Measurements from ENCODE around the gene NTRK3. TPM values are rescaled to one million over a fixed set of nuclear protein-coding genes. Genes with fewer than 3 reads are reported as not detected.
"Not testable (repeated sequence)": the region's sequence is repeated elsewhere in the genome, so short reads cannot be mapped to it uniquely, and the experiment has no call there.

Gene NTRK3
- total RNA-seq, 1 donor from 2014 or later, result 11.8 TPM

DNA sequence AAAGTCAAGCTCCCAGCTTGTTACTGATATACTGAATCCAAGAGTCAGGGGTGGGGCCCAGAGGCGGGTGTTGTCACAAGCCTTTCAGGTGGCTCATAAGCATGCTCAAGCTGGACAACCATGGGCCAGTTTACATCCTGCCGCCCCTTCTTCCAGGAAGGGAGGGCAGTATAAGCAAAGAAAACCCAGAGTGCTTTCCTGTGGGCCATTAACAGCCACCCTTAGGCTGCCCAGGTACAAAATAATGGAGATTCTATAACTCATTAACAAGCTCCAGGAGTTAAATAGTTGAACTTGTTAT lies 183.2 kb downstream of the NTRK3 start:
- DNase-seq (ENCODE audit: low spot score), result no peak

DNA sequence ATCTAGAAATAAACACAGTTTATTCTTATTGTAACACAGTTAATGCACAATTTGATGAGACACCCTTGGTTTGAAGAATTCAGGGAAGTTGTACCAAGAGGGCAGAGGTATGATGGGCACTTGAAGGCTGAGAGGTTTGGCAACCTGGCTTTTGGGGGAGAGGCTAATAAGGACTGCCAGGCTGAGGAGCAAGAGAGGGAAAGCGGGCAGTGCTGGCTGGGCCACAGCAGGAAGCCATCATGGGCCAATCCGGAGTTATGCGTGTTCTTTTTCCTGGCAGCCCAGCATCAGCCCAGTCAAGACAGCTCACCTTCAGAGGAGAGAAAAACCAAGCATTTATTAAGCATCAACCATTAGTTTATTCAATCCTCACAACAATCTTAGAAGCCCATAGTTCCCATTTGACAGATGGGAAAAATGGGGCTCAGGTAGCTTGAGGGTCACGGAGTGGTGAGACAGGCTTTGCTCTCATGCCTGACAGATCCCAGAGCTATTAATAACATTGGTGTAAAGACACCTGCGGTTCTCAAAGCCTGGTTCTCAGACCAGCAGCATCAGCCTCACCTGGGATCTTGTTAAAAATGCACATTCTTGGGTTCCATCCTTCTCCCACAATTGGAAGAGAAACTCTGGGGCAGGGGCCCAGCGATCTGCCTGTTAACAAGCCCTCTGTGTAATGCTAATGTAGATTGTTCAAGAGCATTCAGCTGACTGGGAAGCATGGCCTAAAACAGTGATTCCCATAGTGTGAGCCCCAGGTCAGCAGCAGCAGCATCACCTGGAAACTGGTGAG lies 183.7 kb downstream of the NTRK3 start:
- no peak for DNase-seq (ENCODE audit: low spot score)

DNA sequence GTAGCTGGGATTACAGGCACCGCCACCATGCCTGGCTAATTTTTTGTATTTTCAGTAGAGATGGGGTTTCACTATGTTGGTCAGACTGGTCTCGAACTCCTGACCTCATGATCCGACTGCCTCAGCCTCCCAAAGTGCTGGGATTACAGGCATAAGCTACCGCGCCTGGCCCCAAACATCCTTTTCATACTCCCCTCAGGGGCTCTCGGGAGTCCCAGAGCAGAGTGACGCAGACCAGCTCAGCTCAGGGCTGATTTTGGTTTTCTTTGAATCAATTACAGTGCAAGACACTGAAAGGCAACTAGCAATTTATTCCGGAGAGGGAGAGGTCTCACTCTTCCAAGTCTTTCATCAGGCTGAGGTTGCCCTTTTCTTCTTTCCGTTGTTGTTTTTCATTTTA lies 184.4 kb downstream of the NTRK3 start:
- DNase-seq (ENCODE audit: low spot score), result not testable (repeated sequence)

DNA sequence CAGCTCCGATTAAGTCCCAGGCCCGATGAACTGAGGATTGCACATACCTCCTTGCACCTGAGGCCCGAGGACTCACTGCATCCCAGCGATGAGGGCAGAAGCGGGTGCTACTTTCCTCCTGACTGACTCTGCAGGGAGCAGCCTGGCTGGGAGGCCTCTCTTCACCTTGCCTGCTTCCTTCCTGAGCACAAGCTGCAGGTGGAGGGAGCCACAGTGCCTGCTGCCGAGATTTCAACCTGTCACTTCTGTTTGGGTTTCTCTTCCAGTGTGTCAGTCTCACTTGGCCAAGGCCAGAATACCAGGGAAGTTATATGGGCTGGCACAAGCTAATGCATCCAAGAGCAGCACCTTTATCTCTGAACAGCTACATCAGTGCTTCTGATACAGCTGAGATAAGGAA lies 185.4 kb downstream of the NTRK3 start:
- DNase-seq (ENCODE audit: low spot score), result no peak

DNA sequence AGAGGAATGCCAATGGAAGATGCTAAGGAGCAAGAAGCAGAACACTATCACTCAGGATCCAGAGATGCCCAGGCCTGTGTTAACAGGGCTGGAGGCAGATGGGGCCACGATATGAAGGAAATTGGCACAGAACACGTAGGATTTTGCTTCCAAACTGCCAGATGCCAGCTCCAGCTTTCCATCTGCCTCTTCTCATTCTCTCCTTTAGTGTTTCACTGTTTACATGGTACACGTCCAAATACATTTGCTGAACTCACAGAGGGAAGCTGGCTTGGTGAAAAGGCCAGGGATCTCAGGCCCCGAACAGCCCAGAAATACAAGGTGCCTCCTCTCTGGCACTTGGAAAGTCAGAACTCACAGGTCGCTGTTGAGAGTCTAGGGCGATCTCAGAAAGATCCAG lies 187.0 kb downstream of the NTRK3 start:
- no peak for DNase-seq (ENCODE audit: low spot score)

DNA sequence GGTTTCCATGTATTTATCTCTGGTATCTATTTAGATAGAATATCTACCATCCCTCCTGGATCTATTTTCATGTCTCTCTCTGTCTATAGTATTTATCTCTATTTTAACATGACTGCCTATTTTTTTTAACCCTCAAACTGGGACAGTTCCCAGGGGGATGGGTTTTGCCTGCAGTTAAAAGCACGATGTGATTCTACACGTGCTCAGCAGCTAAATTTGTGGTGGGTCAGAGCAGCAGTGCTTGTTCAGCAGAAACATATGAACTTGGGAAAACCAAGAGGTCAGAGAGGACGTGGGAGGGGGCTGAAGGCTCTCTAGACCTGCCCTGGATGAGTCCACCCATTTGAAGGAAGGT lies 189.2 kb downstream of the NTRK3 start:
- DNase-seq (ENCODE audit: low spot score), result no peak

DNA sequence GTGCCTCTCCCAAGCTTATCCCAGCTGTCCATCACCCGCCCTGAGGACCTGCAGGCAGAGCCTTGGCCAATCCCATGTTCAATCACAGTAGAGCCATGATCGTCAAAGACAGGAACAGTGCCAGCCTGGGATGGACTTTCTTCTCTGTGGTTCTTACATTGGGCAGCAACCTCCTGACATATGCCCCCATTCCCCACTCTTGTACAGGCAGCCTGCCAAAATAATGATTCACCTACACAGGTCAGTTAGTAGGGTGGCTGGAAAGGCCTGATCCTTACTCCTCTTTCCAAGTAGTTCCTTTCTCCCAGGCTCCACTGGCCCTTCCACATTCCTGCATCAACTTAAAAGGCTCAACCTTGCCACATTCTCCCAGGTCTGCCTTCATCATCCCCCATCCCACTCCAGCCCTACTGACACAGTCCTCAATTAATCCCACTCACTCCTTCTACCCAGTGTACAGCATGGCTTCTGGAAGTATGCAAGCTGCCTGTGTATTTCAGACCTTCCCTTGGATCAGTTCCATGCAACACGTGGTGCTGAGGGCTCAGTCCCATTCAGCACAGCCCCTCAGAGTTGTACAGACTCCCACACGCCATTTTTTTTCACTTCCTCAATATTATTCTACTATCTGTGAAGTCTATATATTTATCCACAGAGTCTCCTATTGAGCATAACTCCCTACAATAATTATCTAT lies 189.8 kb downstream of the NTRK3 start:
- DNase-seq (ENCODE audit: low spot score), result no peak

- DNase-seq (ENCODE audit: low spot score), result no peak
Observed at GRCh38 chr15:88061452-88061851, 195.1 kb downstream of the NTRK3 start.

DNA sequence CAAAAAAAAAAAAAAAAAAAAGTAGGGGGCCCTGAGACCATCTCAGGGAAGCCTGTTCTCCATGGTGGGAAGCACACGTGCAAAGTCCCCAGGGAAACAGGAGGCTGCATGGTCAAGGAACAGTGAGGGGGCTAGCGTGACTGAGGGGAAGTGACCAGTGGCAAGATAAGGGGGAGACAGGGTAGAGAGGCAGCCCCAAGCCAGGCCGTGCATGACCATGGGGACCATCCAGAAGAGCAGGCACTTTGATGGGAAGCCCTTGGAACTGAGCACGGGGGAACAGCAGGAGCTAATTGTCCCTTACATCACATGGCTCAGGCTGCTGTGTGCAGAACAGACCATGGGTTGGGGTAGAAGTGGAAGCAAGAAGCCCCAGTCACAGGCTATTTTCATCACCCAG lies 196.2 kb downstream of the NTRK3 start:
- no peak for DNase-seq (ENCODE audit: low spot score)

GRCh38 chr15:88057836-88058235 lies 198.7 kb downstream of the NTRK3 start:
- no peak for DNase-seq (ENCODE audit: low spot score)

GRCh38 chr15:88049506-88049905 lies 207.0 kb downstream of the NTRK3 start:
- no peak for DNase-seq (ENCODE audit: low spot score)

GRCh38 chr15:88048755-88049154 lies 207.8 kb downstream of the NTRK3 start:
- DNase-seq (ENCODE audit: low spot score), result no peak

GRCh38 chr15:88048237-88048636 lies 208.3 kb downstream of the NTRK3 start:
- DNase-seq (ENCODE audit: low spot score), result no peak

- no peak for DNase-seq (ENCODE audit: low spot score)
Observed at GRCh38 chr15:88046576-88047129, 209.9 kb downstream of the NTRK3 start.

- DNase-seq (ENCODE audit: low spot score), result no peak
Observed at GRCh38 chr15:88043396-88043795, 213.1 kb downstream of the NTRK3 start.

DNA sequence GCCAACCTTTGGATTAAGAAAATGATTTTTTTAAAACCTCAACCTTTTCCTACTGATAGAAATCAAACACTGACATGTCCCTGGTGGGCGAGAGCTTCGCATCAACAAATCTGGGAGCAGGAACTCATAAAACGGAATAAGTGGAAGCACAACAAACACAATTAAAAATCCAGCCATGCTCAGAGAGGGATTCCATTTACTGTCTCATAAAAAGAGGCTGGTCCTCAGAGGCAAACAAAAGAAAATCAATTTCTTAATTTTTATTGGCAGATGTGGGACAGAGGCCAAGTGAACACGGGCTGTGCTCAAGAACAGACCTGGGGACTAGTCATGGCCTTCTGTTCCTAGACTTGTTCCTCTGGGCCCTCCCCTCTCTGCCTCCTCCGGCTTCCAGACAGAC lies 214.5 kb downstream of the NTRK3 start:
- no peak for DNase-seq (ENCODE audit: low spot score)

GRCh38 chr15:88040516-88040915 lies 216.0 kb downstream of the NTRK3 start:
- DNase-seq (ENCODE audit: low spot score), result no peak

GRCh38 chr15:88038261-88038660 lies 218.3 kb downstream of the NTRK3 start:
- no peak for DNase-seq (ENCODE audit: low spot score)

DNA sequence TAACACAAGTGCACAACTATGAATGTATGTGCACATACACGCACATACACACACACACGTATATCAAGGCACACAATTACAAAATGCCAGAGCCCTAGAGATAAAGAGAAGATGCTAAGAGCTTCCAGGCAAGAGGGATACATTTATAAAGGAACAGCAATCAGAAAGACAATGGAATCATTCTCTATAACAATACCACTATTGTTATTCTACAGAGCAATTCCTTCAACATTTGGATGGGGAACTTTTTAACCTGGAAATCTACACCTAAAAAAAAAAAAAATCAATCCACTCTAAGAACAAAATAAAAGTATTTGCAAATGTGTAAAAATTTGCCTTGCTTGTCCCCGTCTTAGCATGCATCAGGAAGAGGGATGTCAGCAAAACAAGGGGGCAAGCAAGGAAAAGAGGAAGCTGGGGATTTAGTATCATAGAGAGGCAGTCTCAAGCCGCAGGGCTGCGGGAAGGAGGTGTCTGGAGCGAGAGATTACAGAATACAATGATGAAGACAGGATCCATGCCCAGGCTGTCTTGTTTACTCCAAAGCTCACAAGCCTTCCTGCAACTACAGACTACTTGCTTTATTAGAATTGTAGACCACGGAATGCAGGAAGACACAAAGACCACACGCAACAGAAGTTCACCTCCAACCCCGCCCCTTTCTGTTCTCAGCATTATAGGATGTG lies 220.2 kb downstream of the NTRK3 start:
- DNase-seq (ENCODE audit: low spot score), result no peak

DNA sequence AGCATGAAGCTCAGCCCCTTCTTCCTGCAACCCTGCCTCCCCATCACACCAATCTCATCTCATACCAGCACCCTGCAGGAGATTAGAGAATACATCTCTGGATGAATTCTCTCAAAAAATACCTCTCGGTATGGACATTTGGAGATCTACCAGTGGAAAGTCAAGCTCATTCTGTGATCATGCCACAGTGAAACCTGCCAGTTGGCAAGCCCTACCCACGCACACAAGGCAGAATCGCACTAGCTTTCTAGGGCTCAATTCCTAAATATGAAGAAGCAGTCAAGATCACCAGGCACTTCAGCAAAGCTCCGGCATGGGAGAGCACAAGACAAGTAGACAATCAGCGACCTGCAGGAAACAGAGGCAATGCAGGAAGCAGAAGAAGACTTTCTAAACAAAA lies 221.2 kb downstream of the NTRK3 start:
- DNase-seq (ENCODE audit: low spot score), result no peak

DNA sequence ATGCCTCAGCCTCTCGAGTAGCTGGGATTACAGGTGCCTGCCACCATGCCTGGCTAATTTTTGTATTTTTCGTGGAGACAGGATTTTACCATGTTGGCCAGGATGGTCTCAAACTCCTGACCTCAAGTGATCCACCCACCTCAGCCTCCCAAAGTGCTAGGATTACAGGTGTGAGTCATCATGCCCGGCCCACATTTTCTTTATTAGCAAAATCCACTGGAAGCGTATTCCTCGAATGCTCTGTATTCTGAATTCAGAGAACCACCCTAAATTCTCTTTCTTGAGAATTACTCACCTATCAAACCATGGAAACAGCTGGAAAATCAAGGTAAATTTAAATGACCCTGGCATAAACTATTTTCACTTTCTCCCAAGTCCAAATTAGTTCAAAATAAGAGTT lies 223.1 kb downstream of the NTRK3 start:
- not testable (repeated sequence) for DNase-seq (ENCODE audit: low spot score)

DNA sequence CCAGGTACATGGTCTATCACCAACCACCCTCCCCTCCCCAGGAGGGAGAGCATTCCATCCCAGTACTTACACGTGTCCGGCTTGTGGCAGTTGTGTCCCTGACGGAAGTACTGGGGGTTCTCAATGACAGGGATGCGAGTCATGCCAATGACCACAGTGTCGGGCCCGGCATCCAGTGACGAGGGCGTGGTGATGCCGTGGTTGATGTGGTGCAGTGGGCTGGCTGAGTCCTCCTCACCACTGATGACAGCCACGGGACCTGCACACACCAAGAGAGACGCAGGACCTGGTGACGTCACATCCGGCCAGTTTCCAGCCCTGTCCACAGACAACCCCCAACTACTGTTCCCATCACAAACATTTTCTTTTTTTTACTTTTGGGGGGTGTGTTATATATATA lies 223.8 kb downstream of the NTRK3 start:
- DNase-seq (ENCODE audit: low spot score), result no peak

- no peak for DNase-seq (ENCODE audit: low spot score)
Observed at GRCh38 chr15:88031461-88031860, 225.1 kb downstream of the NTRK3 start.
